ENCODE measurements around the gene PPP1R16B. TPM values are rescaled to one million over a fixed set of nuclear protein-coding genes. Genes with fewer than 3 reads are reported as not detected.

PPP1R16B gene
- total and polyA plus RNA-seq, 2 of the 8 experiments (the other 6 are each of a cell fraction or from before 2014, with no cell fraction given): 2.6 to 8.9 TPM

- TF ChIP-seq RBBP5 (IDR thresholded peaks at IDR 0.05; ENCODE audit: borderline replicate concordance, low read depth, low read length) (no peak), TEAD4 (IDR thresholded peaks at IDR 0.05; ENCODE audit: low read depth, low read length) (no peak), CREB1 (IDR thresholded peaks at IDR 0.05) (no peak)
Measured at GRCh38 chr20:38862226-38862625, 56.7 kb downstream of the PPP1R16B start (continued).
